HepG2 (cell line): ENCODE data around the gene CDK11B.
"Not testable (repeated sequence)": the region's sequence is repeated elsewhere in the genome, so short reads cannot be mapped to it uniquely, and the experiment has no call there.

ENCODE experiments used
- NFIC ChIP-seq: IDR thresholded peaks from 2 replicates; pipeline ENCODE4 v1.6.1; 2012; ENCODE audit warnings: mild to moderate bottlenecking, low read length, inconsistent platforms
- POLR2A ChIP-seq, 2 experiments: IDR thresholded peaks; 2 replicates each; pipeline ENCODE4 v1.6.1; 2011; ENCODE audit warnings: low read depth in 2 of 2, low read length in 2 of 2, mild to moderate bottlenecking in 1 of 2, moderate library complexity in 1 of 2; ENCODE audit not compliant: insufficient read depth in 1 of 2
- TEAD3 ChIP-seq: optimal IDR thresholded peaks from 2 replicates; pipeline ENCODE3; 2016; ENCODE audit warnings: borderline replicate concordance

- TF ChIP-seq NFIC; TEAD3 (CRISPR knock-in tag); POLR2A (IDR thresholded peaks at IDR 0.05; ENCODE audit: insufficient read depth in 1 of 2, low read depth in 2 of 2, low read length in 2 of 2): not testable (repeated sequence)
Observed at GRCh38 chr1:1664318-1664717, 5.5 kb upstream of the CDK11B start.
